Right lobe of liver (tissue), 4 donors: ENCODE data around the gene ELANE.
"Not testable (repeated sequence)": the region's sequence is repeated elsewhere in the genome, so short reads cannot be mapped to it uniquely, and the experiment has no call there.

ENCODE experiments used
- POLR2A ChIP-seq: fragments of 450-650 bp; IDR thresholded peaks from one replicate; pipeline ENCODE4 v1.6.1; 2017; ENCODE audit warnings: antibody characterized with exemption, mild to moderate bottlenecking
- TF ChIP-seq, protein P1 (sequence below), 4 donors: fragments of 200-600 bp in 3 of 4; fragments of 450-650 bp in 1 of 4; IDR thresholded peaks; one replicate each; pipeline versions ENCODE4 v1.5.1 to v1.8.0; 2016 to 2022; ENCODE audit warnings: antibody characterized with exemption in 4 of 4, mild to moderate bottlenecking in 2 of 4
- donor health status: DM: no; HTN: no; CAD: no.
- donor health status: DM: no; HTN: no; CAD: no.
- donor health status: DM: no; HTN: yes; CAD: no.

DNA sequence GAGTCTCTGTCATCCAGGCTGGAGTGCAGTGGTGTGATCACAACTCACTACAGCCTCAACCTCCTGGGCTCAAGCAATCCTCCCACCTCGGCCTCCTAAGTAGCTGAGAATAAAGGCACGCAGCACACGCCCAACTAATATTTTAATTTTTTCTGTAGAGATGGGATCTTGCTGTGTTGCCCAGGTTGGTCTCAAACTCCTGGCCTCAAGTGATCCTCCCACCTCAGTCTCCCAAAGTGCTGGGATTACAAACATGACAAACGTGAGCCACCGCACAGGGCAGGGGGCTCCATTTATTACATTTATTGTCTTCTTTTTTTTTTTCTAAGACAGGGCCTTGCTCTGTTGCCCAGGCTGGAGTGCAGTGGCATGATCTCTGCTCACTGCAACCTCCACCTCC is 31.9 kb upstream of the ELANE start:
- TF ChIP-seq, protein P1, sequence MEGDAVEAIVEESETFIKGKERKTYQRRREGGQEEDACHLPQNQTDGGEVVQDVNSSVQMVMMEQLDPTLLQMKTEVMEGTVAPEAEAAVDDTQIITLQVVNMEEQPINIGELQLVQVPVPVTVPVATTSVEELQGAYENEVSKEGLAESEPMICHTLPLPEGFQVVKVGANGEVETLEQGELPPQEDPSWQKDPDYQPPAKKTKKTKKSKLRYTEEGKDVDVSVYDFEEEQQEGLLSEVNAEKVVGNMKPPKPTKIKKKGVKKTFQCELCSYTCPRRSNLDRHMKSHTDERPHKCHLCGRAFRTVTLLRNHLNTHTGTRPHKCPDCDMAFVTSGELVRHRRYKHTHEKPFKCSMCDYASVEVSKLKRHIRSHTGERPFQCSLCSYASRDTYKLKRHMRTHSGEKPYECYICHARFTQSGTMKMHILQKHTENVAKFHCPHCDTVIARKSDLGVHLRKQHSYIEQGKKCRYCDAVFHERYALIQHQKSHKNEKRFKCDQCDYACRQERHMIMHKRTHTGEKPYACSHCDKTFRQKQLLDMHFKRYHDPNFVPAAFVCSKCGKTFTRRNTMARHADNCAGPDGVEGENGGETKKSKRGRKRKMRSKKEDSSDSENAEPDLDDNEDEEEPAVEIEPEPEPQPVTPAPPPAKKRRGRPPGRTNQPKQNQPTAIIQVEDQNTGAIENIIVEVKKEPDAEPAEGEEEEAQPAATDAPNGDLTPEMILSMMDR (IDR thresholded peaks at IDR 0.05): not testable (repeated sequence)
- not testable (repeated sequence) for TF ChIP-seq POLR2A
